Tibial nerve (tissue), 4 donors: Measurements from ENCODE around the gene KRT40.

Experiments used
- EP300 ChIP-seq, 2 donors: sonication (generic); formaldehyde crosslinking; IDR thresholded peaks; one replicate each; pipeline ENCODE4 v1.6.1; 2017; ENCODE audit warnings: antibody characterized with exemption in 2 of 2, mild to moderate bottlenecking in 1 of 2
- TF ChIP-seq, protein P1 (sequence below), 5 experiments: fragments of 200-600 bp in 3 of 5; fragments of 450-650 bp in 2 of 5; sonication (generic) in 3 of 5; IDR thresholded peaks; one replicate each; pipeline ENCODE4 v1.5.1; 2016 to 2019; ENCODE audit warnings: antibody characterized with exemption in 5 of 5, mild to moderate bottlenecking in 3 of 5, moderate library complexity in 2 of 5

DNA sequence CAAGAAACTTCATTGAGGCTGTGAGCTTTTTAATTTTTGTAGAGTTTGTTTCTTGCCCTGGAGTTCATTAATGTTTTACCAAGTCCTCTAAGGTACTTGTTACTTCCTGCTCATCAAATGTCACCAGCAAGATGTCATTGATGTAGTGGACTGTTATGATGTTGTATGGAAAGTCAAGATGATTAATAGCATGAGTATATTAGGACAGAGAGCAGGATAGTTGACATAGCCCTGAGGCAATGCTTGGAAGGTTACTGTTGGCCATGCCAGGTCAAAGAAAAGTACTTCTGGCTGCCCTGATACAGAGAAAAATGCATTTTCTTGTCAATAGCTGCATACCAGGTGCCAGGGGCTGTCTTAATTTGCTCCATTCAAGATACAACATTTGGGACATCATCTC is 36.2 kb upstream of the KRT40 start:
- TF ChIP-seq EP300 (IDR thresholded peaks at IDR 0.05), result no peak
- TF ChIP-seq, protein P1, sequence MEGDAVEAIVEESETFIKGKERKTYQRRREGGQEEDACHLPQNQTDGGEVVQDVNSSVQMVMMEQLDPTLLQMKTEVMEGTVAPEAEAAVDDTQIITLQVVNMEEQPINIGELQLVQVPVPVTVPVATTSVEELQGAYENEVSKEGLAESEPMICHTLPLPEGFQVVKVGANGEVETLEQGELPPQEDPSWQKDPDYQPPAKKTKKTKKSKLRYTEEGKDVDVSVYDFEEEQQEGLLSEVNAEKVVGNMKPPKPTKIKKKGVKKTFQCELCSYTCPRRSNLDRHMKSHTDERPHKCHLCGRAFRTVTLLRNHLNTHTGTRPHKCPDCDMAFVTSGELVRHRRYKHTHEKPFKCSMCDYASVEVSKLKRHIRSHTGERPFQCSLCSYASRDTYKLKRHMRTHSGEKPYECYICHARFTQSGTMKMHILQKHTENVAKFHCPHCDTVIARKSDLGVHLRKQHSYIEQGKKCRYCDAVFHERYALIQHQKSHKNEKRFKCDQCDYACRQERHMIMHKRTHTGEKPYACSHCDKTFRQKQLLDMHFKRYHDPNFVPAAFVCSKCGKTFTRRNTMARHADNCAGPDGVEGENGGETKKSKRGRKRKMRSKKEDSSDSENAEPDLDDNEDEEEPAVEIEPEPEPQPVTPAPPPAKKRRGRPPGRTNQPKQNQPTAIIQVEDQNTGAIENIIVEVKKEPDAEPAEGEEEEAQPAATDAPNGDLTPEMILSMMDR (IDR thresholded peaks at IDR 0.05), result no peak
